ENCODE results near the gene PRICKLE4.
A peak's percentile ranks its signal among the peaks of the same experiment; 100 is the strongest.

The PRICKLE4 gene

GRCh38 chr6:41736186-41736733 is 44.3 kb upstream of the PRICKLE4 start:
- Histone ChIP-seq H3K9me3 (ENCODE audit: control insufficient read depth in 5 of 5, low read length in 5 of 5) (no peaks in the 10 kb centered on the region), H3K4me1 (ENCODE audit: control insufficient read depth in 5 of 5, insufficient read depth in 5 of 5, low read length in 5 of 5) (peaks cover 0 to 28% (median 27%) of the 10 kb centered on the region in 5 donors), H3K27me3 (ENCODE audit: control insufficient read depth in 5 of 5, insufficient read depth in 4 of 5, low read length in 5 of 5) (peaks cover 0 to 6% (median 0%) of the 10 kb centered on the region in 5 donors), H3K9ac (ENCODE audit: low read length in 5 of 5) (no peak overlapping the region), H3K4me3 (ENCODE audit: low read depth in 1 of 5, low read length in 5 of 5) (peak overlapping the region in 3 of 5 donors; percentile 7 to 77 (median 48)), H3K36me3 (ENCODE audit: control insufficient read depth in 5 of 5, insufficient read depth in 5 of 5, low read length in 5 of 5) (no peaks in the 10 kb centered on the region), H3K27ac (ENCODE audit: low read depth, low read length) (no peak overlapping the region)

DNA sequence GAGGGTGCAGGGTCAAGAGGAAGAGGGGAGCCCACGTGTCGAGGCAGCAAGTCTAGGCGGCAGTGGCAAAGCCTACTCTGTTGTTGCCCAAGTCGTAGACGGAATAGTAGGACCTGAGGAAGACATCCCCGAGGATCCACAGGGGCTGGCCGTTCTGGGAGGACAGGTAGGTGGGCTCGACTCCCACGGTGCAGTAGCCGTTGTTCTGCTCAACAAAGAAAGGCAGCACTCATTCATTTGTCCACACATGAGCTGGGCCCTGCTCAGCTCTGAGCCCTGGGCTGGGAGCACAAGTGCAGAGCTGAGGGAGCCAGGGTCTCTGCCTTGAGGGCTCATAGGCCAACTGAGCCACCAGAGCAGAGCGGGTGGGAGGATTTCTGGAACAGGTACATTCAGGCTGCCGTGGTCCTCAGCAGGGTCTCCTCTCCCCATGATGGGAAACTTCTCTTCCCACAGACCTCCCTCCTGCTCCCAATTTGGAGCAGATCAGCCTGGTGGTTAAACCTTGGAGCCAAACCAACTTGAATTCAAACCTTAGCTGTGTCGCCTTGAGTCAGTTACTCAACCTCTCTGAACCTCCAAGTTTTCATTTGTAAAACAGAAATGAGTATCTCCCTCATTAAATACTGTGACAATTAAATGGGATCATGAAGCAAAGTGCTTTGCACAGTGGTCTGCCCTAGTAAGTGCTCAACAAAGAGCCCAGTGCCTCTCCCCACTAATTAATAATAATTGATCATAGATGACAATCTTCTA is 43.6 kb upstream of the PRICKLE4 start:
- H3K4me1 ChIP-seq (ENCODE audit: control insufficient read depth in 5 of 5, insufficient read depth in 5 of 5, low read length in 5 of 5), result peaks cover 0 to 23% (median 22%) of the 10 kb centered on the region in 5 donors
- no peaks in the 10 kb centered on the region for H3K9me3 ChIP-seq (ENCODE audit: control insufficient read depth in 5 of 5, low read length in 5 of 5)
- no peak overlapping the region for H3K9ac ChIP-seq (ENCODE audit: low read length in 5 of 5)
- no peaks in the 10 kb centered on the region for H3K36me3 ChIP-seq (ENCODE audit: control insufficient read depth in 5 of 5, insufficient read depth in 5 of 5, low read length in 5 of 5)
- H3K27me3 ChIP-seq (ENCODE audit: control insufficient read depth in 5 of 5, insufficient read depth in 4 of 5, low read length in 5 of 5), result peaks cover 0 to 6% (median 0%) of the 10 kb centered on the region in 5 donors
- no peak overlapping the region for H3K4me3 ChIP-seq (ENCODE audit: low read depth in 1 of 5, low read length in 5 of 5)
- H3K27ac ChIP-seq (ENCODE audit: low read depth, low read length), result no peak overlapping the region

GRCh38 chr6:41737591-41738130 is 42.9 kb upstream of the PRICKLE4 start:
- Histone ChIP-seq H3K4me3 (ENCODE audit: low read depth in 1 of 5, low read length in 5 of 5) (no peak overlapping the region), H3K27me3 (ENCODE audit: control insufficient read depth in 5 of 5, insufficient read depth in 4 of 5, low read length in 5 of 5) (peaks cover 0 to 6% (median 0%) of the 10 kb centered on the region in 5 donors), H3K27ac (ENCODE audit: low read depth, low read length) (no peak overlapping the region), H3K36me3 (ENCODE audit: control insufficient read depth in 5 of 5, insufficient read depth in 5 of 5, low read length in 5 of 5) (no peaks in the 10 kb centered on the region), H3K9me3 (ENCODE audit: control insufficient read depth in 5 of 5, low read length in 5 of 5) (no peaks in the 10 kb centered on the region), H3K9ac (ENCODE audit: low read length in 5 of 5) (no peak overlapping the region), H3K4me1 (ENCODE audit: control insufficient read depth in 5 of 5, insufficient read depth in 5 of 5, low read length in 5 of 5) (peaks cover 0 to 20% (median 18%) of the 10 kb centered on the region in 5 donors)

- H3K4me3 ChIP-seq (ENCODE audit: low read depth in 1 of 5, low read length in 5 of 5), result no peak overlapping the region
- no peaks in the 10 kb centered on the region for H3K9me3 ChIP-seq (ENCODE audit: control insufficient read depth in 5 of 5, low read length in 5 of 5)
- peaks cover 0 to 7% (median 4%) of the 10 kb centered on the region in 5 donors for H3K4me1 ChIP-seq (ENCODE audit: control insufficient read depth in 5 of 5, insufficient read depth in 5 of 5, low read length in 5 of 5)
- H3K9ac ChIP-seq (ENCODE audit: low read length in 5 of 5), result no peak overlapping the region
- H3K36me3 ChIP-seq (ENCODE audit: control insufficient read depth in 5 of 5, insufficient read depth in 5 of 5, low read length in 5 of 5), result no peaks in the 10 kb centered on the region
- H3K27ac ChIP-seq (ENCODE audit: low read depth, low read length), result no peak overlapping the region
- H3K27me3 ChIP-seq (ENCODE audit: control insufficient read depth in 5 of 5, insufficient read depth in 4 of 5, low read length in 5 of 5), result peaks cover 0 to 6% (median 0%) of the 10 kb centered on the region in 5 donors
These were observed 41.5 kb upstream of the PRICKLE4 start for GRCh38 chr6:41739041-41739440.

DNA sequence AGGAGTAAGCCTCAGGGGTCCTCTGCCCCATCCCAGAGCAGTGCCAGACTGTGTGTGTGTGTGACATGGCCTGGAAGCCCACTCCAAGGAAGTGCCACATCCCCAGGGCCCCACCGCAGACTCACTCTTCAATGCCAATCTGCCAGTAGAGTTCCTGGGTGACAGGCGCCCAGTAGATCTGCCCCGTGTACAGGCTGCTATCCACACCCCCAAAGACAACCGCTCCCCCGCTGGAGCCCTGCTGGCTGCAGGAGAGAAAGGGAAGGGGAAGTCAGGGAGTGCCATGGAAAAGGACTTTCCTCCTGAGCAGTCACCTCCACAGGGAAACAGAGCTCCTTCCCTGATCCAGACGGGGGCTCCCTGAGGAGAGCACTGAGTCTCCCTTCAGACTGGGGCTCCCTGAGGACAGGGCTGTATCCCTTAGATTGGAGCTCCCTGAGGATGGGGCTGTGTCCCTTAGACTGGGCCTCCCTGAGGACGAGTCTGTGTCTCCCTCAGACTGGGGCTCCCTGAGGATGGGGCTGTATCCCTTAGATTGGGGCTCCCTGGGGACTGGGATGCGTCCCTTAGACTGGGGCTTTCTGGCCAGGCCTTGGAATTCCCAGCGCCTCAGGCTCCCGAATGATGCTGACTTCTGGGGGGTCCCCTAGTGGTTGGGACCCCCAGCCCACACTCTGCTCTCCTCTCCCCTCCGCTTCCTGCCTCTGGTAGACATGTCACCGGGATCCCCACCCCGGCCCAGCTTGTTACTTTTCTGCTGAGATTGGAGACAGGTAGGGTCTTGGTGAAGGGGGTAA is 40.0 kb upstream of the PRICKLE4 start:
- Histone ChIP-seq H3K4me1 (ENCODE audit: control insufficient read depth in 5 of 5, insufficient read depth in 5 of 5, low read length in 5 of 5) (peaks cover 0 to 5% (median 4%) of the 10 kb centered on the region in 5 donors), H3K27me3 (ENCODE audit: control insufficient read depth in 5 of 5, insufficient read depth in 4 of 5, low read length in 5 of 5) (peaks cover 0 to 6% (median 0%) of the 10 kb centered on the region in 5 donors), H3K9me3 (ENCODE audit: control insufficient read depth in 5 of 5, low read length in 5 of 5) (no peaks in the 10 kb centered on the region), H3K4me3 (ENCODE audit: low read depth in 1 of 5, low read length in 5 of 5) (no peak overlapping the region), H3K9ac (ENCODE audit: low read length in 5 of 5) (no peak overlapping the region), H3K27ac (ENCODE audit: low read depth, low read length) (no peak overlapping the region), H3K36me3 (ENCODE audit: control insufficient read depth in 5 of 5, insufficient read depth in 5 of 5, low read length in 5 of 5) (no peaks in the 10 kb centered on the region)

GRCh38 chr6:41741625-41742490 is 38.7 kb upstream of the PRICKLE4 start:
- Histone ChIP-seq H3K4me1 (ENCODE audit: control insufficient read depth in 5 of 5, insufficient read depth in 5 of 5, low read length in 5 of 5) (no peaks in the 10 kb centered on the region), H3K4me3 (ENCODE audit: low read depth in 1 of 5, low read length in 5 of 5) (no peak overlapping the region), H3K27me3 (ENCODE audit: control insufficient read depth in 5 of 5, insufficient read depth in 4 of 5, low read length in 5 of 5) (peaks cover 0 to 6% (median 0%) of the 10 kb centered on the region in 5 donors), H3K9me3 (ENCODE audit: control insufficient read depth in 5 of 5, low read length in 5 of 5) (no peaks in the 10 kb centered on the region), H3K27ac (ENCODE audit: low read depth, low read length) (no peak overlapping the region), H3K36me3 (ENCODE audit: control insufficient read depth in 5 of 5, insufficient read depth in 5 of 5, low read length in 5 of 5) (no peaks in the 10 kb centered on the region), H3K9ac (ENCODE audit: low read length in 5 of 5) (no peak overlapping the region)

GRCh38 chr6:41743406-41744235 is 37.0 kb upstream of the PRICKLE4 start:
- Histone ChIP-seq H3K4me3 (ENCODE audit: low read depth in 1 of 5, low read length in 5 of 5) (no peak overlapping the region), H3K36me3 (ENCODE audit: control insufficient read depth in 5 of 5, insufficient read depth in 5 of 5, low read length in 5 of 5) (no peaks in the 10 kb centered on the region), H3K4me1 (ENCODE audit: control insufficient read depth in 5 of 5, insufficient read depth in 5 of 5, low read length in 5 of 5) (no peaks in the 10 kb centered on the region), H3K9ac (ENCODE audit: low read length in 5 of 5) (no peak overlapping the region), H3K27me3 (ENCODE audit: control insufficient read depth in 5 of 5, insufficient read depth in 4 of 5, low read length in 5 of 5) (peaks cover 0 to 6% (median 0%) of the 10 kb centered on the region in 5 donors), H3K9me3 (ENCODE audit: control insufficient read depth in 5 of 5, low read length in 5 of 5) (no peaks in the 10 kb centered on the region), H3K27ac (ENCODE audit: low read depth, low read length) (no peak overlapping the region)

- no peaks in the 10 kb centered on the region for H3K4me1 ChIP-seq (ENCODE audit: control insufficient read depth in 5 of 5, insufficient read depth in 5 of 5, low read length in 5 of 5)
- H3K9ac ChIP-seq (ENCODE audit: low read length in 5 of 5), result no peak overlapping the region
- no peak overlapping the region for H3K4me3 ChIP-seq (ENCODE audit: low read depth in 1 of 5, low read length in 5 of 5)
These were observed 36.3 kb upstream of the PRICKLE4 start for GRCh38 chr6:41744236-41744787.

More at GRCh38 chr6:41744236-41744787, 36.3 kb upstream of the PRICKLE4 start:
- Histone ChIP-seq H3K9me3 (ENCODE audit: control insufficient read depth in 5 of 5, low read length in 5 of 5) (no peaks in the 10 kb centered on the region), H3K27me3 (ENCODE audit: control insufficient read depth in 5 of 5, insufficient read depth in 4 of 5, low read length in 5 of 5) (peaks cover 0 to 6% (median 0%) of the 10 kb centered on the region in 5 donors), H3K36me3 (ENCODE audit: control insufficient read depth in 5 of 5, insufficient read depth in 5 of 5, low read length in 5 of 5) (no peaks in the 10 kb centered on the region), H3K27ac (ENCODE audit: low read depth, low read length) (no peak overlapping the region)

Measured in subcutaneous abdominal adipose tissue (tissue), 5 donors.